Lower leg skin (tissue), 4 donors: Measurements from ENCODE around the gene ACSM6. TPM values are rescaled to one million over a fixed set of nuclear protein-coding genes. Genes with fewer than 3 reads are reported as not detected.

Experiments used
- DNase-seq, 2 donors: peaks; one replicate each; pipeline ENCODE4 v3.0.0-alpha.2; 2019; ENCODE audit warnings: low spot score in 2 of 2
- H3K4me3 ChIP-seq: fragments of 200-600 bp; sonication (generic); 2 replicates; pipeline ENCODE4 v1.5.1; 2017; ENCODE audit warnings: mild to moderate bottlenecking, low read depth; ENCODE audit not compliant: poor library complexity, severe bottlenecking
- POLR2A ChIP-seq, 2 donors: fragments of 450-650 bp; IDR thresholded peaks; one replicate each; pipeline ENCODE4 v1.6.1; 2016 to 2017; ENCODE audit warnings: antibody characterized with exemption in 2 of 2, mild to moderate bottlenecking in 1 of 2, moderate library complexity in 1 of 2
- WGBS, 2 donors: methylation state at CpG; one replicate each; pipeline ENCODE4 v1.1.5; 2018; 5-methylcytosine and 5-hydroxymethylcytosine counted together
- intact Hi-C: fragments of 100-400 bp; cut with DNase I; formaldehyde crosslinking; loops from one replicate; pipeline ENCODE4 v1.15.0; 2023; ENCODE audit warnings: low total_unique reads
- total RNA-seq, 4 donors: library from RNA; depleted of rRNA; stranded (reverse); fragments of >200 nt; gene quantifications; one replicate each; pipeline ENCODE4 v1.1.0, GENCODE V29; 2016
- TF ChIP-seq, protein P1 (sequence below), 3 donors: fragments of 450-650 bp; IDR thresholded peaks; one replicate each; pipeline ENCODE4 v1.5.1; 2016; ENCODE audit warnings: antibody characterized with exemption in 3 of 3, mild to moderate bottlenecking in 3 of 3, moderate library complexity in 2 of 3

ACSM6 gene
- total RNA-seq, 4 donors from 2014 or later, result 0.95 to 7.7 (median 2.7) TPM

DNA sequence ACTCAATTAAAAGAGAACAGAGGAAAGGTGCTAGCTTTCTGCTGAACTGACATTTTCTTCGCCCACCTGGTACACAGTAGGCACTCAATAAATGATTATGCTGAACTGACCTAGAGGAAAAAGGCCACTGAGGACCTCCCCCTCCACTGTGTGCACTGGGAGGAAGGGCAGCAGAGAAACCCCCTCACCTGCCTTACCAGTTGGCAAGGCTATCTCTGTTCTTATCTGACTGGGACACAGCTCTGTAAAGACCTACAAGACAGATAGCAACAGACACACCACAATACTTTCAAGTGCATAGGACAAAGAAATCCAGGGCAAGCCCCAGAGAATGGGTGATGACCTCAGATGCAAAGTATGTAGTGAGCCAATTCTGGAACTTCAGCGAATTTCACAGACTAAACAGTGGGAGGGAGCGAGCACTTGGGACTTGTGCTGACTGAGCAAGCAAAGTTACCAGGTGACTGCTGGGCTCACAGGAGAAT is 66.4 kb downstream of the ACSM6 start:
- H3K4me3 ChIP-seq, result no peak overlapping the region
- DNase-seq, result no peak
- WGBS, 2 donors, result 54 to 60% methylated on average over 3 of the region's 3 CpGs
- TF ChIP-seq, protein P1, sequence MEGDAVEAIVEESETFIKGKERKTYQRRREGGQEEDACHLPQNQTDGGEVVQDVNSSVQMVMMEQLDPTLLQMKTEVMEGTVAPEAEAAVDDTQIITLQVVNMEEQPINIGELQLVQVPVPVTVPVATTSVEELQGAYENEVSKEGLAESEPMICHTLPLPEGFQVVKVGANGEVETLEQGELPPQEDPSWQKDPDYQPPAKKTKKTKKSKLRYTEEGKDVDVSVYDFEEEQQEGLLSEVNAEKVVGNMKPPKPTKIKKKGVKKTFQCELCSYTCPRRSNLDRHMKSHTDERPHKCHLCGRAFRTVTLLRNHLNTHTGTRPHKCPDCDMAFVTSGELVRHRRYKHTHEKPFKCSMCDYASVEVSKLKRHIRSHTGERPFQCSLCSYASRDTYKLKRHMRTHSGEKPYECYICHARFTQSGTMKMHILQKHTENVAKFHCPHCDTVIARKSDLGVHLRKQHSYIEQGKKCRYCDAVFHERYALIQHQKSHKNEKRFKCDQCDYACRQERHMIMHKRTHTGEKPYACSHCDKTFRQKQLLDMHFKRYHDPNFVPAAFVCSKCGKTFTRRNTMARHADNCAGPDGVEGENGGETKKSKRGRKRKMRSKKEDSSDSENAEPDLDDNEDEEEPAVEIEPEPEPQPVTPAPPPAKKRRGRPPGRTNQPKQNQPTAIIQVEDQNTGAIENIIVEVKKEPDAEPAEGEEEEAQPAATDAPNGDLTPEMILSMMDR (IDR thresholded peaks at IDR 0.05), result no peak
- TF ChIP-seq POLR2A (IDR thresholded peaks at IDR 0.05), result no peak
- intact Hi-C loops, result no loop called here

DNA sequence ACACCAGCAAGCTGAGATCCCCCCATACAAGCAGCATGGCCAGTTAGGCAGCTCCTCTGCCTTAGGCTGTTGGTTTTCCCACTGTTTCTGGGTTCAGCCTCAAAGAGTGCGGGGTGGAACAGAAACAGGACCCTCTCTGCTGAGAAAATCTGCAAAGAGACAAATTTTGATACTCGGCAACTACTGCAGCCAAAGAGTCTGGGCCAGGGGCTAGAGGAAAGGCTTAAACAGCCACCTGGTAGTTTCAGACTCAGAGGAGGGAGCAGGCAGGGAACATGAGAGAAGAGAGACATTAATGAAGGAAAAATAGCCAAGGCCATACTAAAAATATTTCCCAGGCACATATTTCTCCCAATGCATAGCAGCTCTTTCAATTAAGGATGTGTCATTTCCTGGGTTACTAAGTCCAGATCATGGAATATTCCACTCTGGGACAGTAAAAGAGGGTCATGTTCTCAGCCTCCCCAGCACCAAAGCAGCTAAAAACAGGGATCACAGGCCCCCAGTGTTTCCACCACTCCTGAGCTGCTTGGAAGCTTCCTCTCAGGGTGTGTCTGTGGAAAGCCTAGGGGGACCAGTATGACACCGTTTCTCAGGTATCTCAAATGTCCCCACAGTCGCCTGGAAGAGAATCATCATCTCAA is 67.0 kb downstream of the ACSM6 start:
- intact Hi-C loops, result no loop called here
- no peak for TF ChIP-seq POLR2A (IDR thresholded peaks at IDR 0.05)
- TF ChIP-seq, protein P1 (IDR thresholded peaks at IDR 0.05), result no peak
- no peak overlapping the region for H3K4me3 ChIP-seq
- WGBS, 2 donors, result 68 to 72% methylated on average over 4 of the region's 4 CpGs
- no peak for DNase-seq

DNA sequence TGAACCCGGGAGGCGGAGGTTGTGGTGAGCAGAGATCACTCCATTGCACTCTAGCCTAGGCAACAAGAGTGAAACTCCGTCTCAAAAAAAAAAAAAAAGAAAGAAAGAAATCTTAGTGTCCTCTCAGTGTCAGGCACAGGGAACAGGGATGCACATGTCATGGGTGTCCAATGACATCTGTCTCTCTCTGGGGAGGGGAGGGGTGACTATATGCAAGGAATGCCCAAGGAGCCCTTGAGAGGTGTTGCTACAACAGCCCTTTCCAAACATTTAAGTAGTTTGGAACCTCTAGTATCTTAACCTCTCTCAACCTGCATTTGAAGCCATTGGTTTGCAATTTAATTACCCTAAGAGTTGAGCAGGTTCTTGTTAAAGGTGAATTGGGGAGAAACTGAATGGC is 67.9 kb downstream of the ACSM6 start:
- TF ChIP-seq, protein P1 (IDR thresholded peaks at IDR 0.05), result no peak
- TF ChIP-seq POLR2A (IDR thresholded peaks at IDR 0.05), result no peak
- H3K4me3 ChIP-seq, result no peak overlapping the region
- 92 to 96% methylated on average over 3 of the region's 3 CpGs for WGBS, 2 donors
- intact Hi-C loops, result no loop called here
- DNase-seq, result no peak

DNA sequence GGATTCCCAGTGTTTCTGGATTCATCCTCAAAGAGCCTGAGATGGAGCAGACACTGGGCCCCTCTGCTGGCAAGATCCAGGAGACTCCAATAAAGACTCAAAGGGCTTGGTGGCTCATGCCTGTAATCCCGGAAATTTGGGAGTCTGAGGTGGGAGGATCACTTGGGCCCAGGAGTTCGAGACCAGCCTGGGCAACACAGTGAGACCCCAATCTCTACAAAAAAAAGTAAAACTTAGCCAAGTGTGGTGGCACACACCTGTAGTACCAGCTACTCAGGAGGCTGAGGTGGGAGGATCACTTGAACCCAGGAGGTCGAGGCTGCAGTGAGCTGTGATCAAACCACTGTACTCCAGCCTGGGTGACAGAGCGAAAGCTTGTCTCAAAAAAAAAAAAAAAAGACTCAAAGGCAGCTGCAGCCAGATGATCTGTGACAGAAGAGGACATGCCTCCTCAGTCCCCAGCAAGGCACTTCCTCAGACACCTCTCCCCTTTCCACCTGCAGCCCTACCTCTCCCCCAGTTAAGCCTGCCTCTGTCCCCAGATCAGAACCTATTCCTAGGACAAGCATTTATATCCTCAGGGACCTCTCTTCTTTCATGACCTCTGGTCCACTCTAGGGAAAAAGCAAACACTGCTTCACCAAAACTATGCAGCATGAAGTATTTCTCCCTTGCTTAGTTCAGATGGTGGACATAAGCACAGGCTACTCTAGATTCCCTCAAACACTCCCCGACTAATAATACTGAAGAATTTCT is 68.9 kb downstream of the ACSM6 start:
- WGBS, 2 donors, result 72 to 76% methylated on average over 5 of the region's 5 CpGs
- no peak overlapping the region for H3K4me3 ChIP-seq
- intact Hi-C loops, result no loop called here
- TF ChIP-seq POLR2A (IDR thresholded peaks at IDR 0.05), result no peak
- no peak for DNase-seq

DNA sequence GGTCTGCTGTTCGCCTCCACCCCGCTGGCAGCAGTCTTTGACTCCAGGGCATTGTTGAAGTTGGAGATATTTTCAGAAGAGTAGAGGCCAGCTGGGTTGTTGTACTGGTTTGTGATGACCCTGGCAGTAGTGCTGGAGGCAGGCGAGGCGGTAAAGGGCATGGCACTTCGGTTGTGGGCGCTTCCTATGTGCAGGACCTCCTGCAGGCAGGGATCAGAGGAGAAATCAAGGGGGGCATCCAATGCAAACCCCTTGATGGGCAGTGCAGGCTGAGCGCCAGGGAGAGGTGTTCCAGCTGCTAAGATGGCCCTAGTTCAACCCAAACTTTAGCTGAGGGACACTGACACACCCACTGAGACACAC is 69.8 kb downstream of the ACSM6 start:
- intact Hi-C loops, result no loop called here
- no peak for TF ChIP-seq POLR2A (IDR thresholded peaks at IDR 0.05)
- TF ChIP-seq, protein P1 (IDR thresholded peaks at IDR 0.05), result no peak

DNA sequence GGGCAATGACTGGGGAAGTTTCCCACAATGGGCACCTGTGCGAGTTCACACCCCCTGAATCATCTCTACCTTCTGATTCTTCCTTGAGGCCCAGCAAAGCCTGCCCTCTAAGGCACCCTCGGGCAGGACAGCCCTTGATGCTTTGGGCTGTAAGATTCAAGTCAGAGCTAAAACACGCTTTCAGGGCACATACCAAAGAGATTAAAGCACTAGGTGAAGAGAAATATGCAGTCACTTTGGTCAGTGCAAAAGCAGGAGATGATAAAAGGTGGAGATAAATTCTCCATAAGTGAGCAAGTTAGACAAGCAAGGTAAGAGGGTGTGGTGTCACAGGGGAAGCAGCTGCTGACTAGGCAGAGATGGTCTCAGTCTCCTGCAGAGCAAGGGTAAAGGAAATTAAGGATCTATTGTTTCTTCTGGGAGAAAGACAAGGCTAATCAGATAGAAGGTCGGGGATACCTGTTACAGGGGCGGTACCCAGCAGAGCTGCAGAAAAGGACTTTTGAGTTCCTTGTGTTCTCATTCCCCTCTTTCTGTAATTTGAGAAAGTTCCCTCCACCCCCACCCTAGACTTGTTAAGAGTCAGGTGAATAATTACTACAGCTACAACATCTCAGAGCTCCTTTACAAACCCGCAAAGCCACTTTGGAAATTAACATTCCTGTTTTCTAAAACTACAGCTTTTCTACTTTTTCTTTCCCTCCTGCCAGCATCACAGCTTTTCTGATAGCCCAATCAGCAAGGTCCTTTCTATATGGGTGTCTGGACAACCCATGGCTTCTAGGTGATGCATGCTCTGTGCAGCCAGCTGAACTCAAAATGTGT is 70.4 kb downstream of the ACSM6 start:
- intact Hi-C loops, result no loop called here
- 53 to 55% methylated on average over 6 of the region's 6 CpGs for WGBS, 2 donors
- no peak for DNase-seq
- no peak overlapping the region for H3K4me3 ChIP-seq
- TF ChIP-seq, protein P1 (IDR thresholded peaks at IDR 0.05), result no peak
- no peak for TF ChIP-seq POLR2A (IDR thresholded peaks at IDR 0.05)

More for the DNA sequence above, 69.8 kb downstream of the ACSM6 start:
- DNase-seq, result no peak
- WGBS, 2 donors, result 65 to 68% methylated on average over 7 of the region's 7 CpGs
- no peak overlapping the region for H3K4me3 ChIP-seq
